OCI-LY3 (cell line): Measurements from ENCODE around the gene TMC7.

Source experiments
- EZH2phosphoT487 ChIP-seq: fragments of 200-600 bp; shearing (Covaris generic); IDR thresholded peaks from 2 replicates; pipeline ENCODE4 v1.6.1; 2018; ENCODE audit warnings: antibody characterized with exemption, mixed run types, low read depth
- TF ChIP-seq, protein P1 (sequence below): fragments of 200-600, 300-600 bp; sonication (generic); IDR thresholded peaks from 2 replicates; pipeline ENCODE4 v1.5.1; 2014; ENCODE audit warnings: antibody characterized with exemption, low read length, low read depth

DNA sequence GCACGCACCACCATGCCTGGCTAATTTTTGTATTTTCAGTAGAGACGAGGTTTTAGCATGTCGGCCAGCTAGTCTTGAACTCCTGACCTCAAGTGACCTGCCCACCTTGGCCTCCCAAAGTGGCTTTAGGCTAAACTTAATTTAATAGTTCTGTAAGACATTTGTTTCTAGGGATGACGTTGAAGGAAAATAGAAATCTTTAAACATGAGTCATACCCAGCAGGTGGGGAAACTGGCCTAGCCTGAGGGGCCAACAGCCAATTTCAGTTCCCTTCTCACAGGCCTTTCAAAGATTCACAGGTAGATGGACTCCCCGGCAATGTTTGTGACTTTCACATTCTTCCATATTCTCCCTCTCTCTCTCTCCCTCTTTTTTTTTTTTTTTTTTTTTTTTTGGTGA, 111.9 kb downstream of the TMC7 start:
- TF ChIP-seq, protein P1, sequence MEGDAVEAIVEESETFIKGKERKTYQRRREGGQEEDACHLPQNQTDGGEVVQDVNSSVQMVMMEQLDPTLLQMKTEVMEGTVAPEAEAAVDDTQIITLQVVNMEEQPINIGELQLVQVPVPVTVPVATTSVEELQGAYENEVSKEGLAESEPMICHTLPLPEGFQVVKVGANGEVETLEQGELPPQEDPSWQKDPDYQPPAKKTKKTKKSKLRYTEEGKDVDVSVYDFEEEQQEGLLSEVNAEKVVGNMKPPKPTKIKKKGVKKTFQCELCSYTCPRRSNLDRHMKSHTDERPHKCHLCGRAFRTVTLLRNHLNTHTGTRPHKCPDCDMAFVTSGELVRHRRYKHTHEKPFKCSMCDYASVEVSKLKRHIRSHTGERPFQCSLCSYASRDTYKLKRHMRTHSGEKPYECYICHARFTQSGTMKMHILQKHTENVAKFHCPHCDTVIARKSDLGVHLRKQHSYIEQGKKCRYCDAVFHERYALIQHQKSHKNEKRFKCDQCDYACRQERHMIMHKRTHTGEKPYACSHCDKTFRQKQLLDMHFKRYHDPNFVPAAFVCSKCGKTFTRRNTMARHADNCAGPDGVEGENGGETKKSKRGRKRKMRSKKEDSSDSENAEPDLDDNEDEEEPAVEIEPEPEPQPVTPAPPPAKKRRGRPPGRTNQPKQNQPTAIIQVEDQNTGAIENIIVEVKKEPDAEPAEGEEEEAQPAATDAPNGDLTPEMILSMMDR, result no peak
- TF ChIP-seq EZH2phosphoT487, result no peak
